HEK293 (cell line): Measurements from ENCODE around the gene LARGE1.

Experiments
- CTCF ChIA-PET: fragments of 350-600 bp; formaldehyde crosslinking; extraction: SDS; loops from one replicate; lab custom pipeline; 2021; ENCODE audit warnings: antibody characterized with exemption; lab: Yijun Ruan, JAX
- POLR2A ChIA-PET: fragments of 300-600 bp; formaldehyde crosslinking; extraction: SDS; loops from one replicate; lab custom pipeline; 2020; ENCODE audit warnings: antibody characterized with exemption, inconsistent platforms; lab: Yijun Ruan, JAX
- H3K27ac ChIP-seq: fragments of 200-500 bp; sonication (Bioruptor generic); 2 replicates; pipeline ENCODE4 v1.5.1; 2014; ENCODE audit warnings: low read depth, low read length, control low read depth, inconsistent platforms; ENCODE audit errors: extremely low read depth
- H3K36me3 ChIP-seq, 2 experiments: fragments of 200-500 bp in 1 of 2; sonication (Bioruptor generic) in 1 of 2; 1 replicate in 1 of 2; 2 replicates in 1 of 2; pipeline ENCODE4 v1.5.1; 2014 to 2017; ENCODE audit warnings: inconsistent platforms in 2 of 2, low read length in 2 of 2; ENCODE audit not compliant: control insufficient read depth in 2 of 2, insufficient read depth in 1 of 2
- H3K4me1 ChIP-seq: fragments of 200-500 bp; sonication (Bioruptor generic); 2 replicates; pipeline ENCODE4 v1.5.1; 2014; ENCODE audit warnings: mild to moderate bottlenecking, low read length, inconsistent platforms; ENCODE audit not compliant: control insufficient read depth, insufficient read depth
- H3K4me3 ChIP-seq: 2 replicates; pipeline ENCODE4 v1.5.1; 2011; ENCODE audit warnings: low read depth, mild to moderate bottlenecking, control low read depth, low read length, moderate library complexity
- H3K9me3 ChIP-seq: fragments of 200-500 bp; sonication (Bioruptor generic); 2 replicates; pipeline ENCODE4 v1.5.1; 2014; ENCODE audit warnings: low read depth, low read length, inconsistent platforms; ENCODE audit not compliant: control insufficient read depth, insufficient read depth
- BCL11B ChIP-seq: fragments of 450-650 bp; formaldehyde crosslinking; IDR thresholded peaks from 2 replicates; pipeline ENCODE4 v1.5.1; 2016; ENCODE audit warnings: low read depth, missing biosample characterization, missing genetic modification characterization
- GLI2 ChIP-seq: fragments of 450-650 bp; formaldehyde crosslinking; IDR thresholded peaks from 2 replicates; pipeline ENCODE4; 2017; ENCODE audit warnings: missing biosample characterization, missing genetic modification characterization, low read depth, borderline replicate concordance
- KLF16 ChIP-seq: fragments of 450-650 bp; formaldehyde crosslinking; IDR thresholded peaks from 2 replicates; pipeline ENCODE4 v1.5.1; 2017; ENCODE audit warnings: missing biosample characterization, missing genetic modification characterization
- KLF9 ChIP-seq: fragments of 450-650 bp; formaldehyde crosslinking; IDR thresholded peaks from 2 replicates; pipeline ENCODE4 v1.5.1; 2016; ENCODE audit warnings: missing biosample characterization, missing genetic modification characterization, low read depth
- MYNN ChIP-seq: fragments of 450-650 bp; formaldehyde crosslinking; IDR thresholded peaks from 2 replicates; pipeline ENCODE4 v1.5.1; 2016; ENCODE audit warnings: missing biosample characterization, missing genetic modification characterization, borderline replicate concordance
- ZFHX2 ChIP-seq: fragments of 450-650 bp; formaldehyde crosslinking; conservative IDR thresholded peaks from 2 replicates; pipeline ENCODE4 v1.5.1; 2016; ENCODE audit warnings: missing biosample characterization, missing genetic modification characterization
- ZNF335 ChIP-seq: fragments of 450-650 bp; formaldehyde crosslinking; conservative IDR thresholded peaks from 2 replicates; pipeline ENCODE4 v1.5.1; 2016; ENCODE audit warnings: missing biosample characterization, missing genetic modification characterization
- ZNF394 ChIP-seq: fragments of 450-650 bp; formaldehyde crosslinking; IDR thresholded peaks from 2 replicates; pipeline ENCODE4 v1.5.1; 2016; ENCODE audit warnings: missing biosample characterization, missing genetic modification characterization, mild to moderate bottlenecking, moderate library complexity, borderline replicate concordance
- ZNF416 ChIP-seq: fragments of 450-650 bp; formaldehyde crosslinking; IDR thresholded peaks from 2 replicates; pipeline ENCODE4 v1.5.1; 2016; ENCODE audit warnings: missing biosample characterization, missing genetic modification characterization
- ZNF544 ChIP-seq: fragments of 450-650 bp; formaldehyde crosslinking; IDR thresholded peaks from 2 replicates; pipeline ENCODE4 v1.5.0; 2017; ENCODE audit warnings: missing biosample characterization, missing genetic modification characterization
- ZNF658 ChIP-seq: fragments of 450-650 bp; formaldehyde crosslinking; IDR thresholded peaks from 2 replicates; pipeline ENCODE4; 2016; ENCODE audit warnings: missing biosample characterization, missing genetic modification characterization
- ZNF664 ChIP-seq: fragments of 450-650 bp; formaldehyde crosslinking; IDR thresholded peaks from 2 replicates; pipeline ENCODE4 v1.5.1; 2016; ENCODE audit warnings: missing biosample characterization, missing genetic modification characterization
- ZNF707 ChIP-seq: fragments of 450-650 bp; formaldehyde crosslinking; IDR thresholded peaks from 2 replicates; pipeline ENCODE4 v1.5.1; 2016; ENCODE audit warnings: missing biosample characterization, missing genetic modification characterization
- ZNF747 ChIP-seq: fragments of 450-650 bp; formaldehyde crosslinking; IDR thresholded peaks from 2 replicates; pipeline ENCODE4 v1.5.1; 2016; ENCODE audit warnings: missing biosample characterization, missing genetic modification characterization
- ZNF791 ChIP-seq: fragments of 450-650 bp; formaldehyde crosslinking; IDR thresholded peaks from 2 replicates; pipeline ENCODE4 v1.5.1; 2016; ENCODE audit warnings: missing biosample characterization, missing genetic modification characterization
- ZNF830 ChIP-seq: fragments of 450-650 bp; IDR thresholded peaks from 2 replicates; pipeline ENCODE4 v1.5.0; 2018; ENCODE audit warnings: missing biosample characterization, missing genetic modification characterization, low read depth, mild to moderate bottlenecking, moderate library complexity
- TF ChIP-seq, protein P1 (sequence below): fragments of 450-650 bp; formaldehyde crosslinking; conservative IDR thresholded peaks from 2 replicates; pipeline ENCODE4 v1.5.1; 2016; ENCODE audit warnings: low read depth, missing biosample characterization, missing genetic modification characterization
- TF ChIP-seq, protein P2 (sequence below): fragments of 450-650 bp; formaldehyde crosslinking; IDR thresholded peaks from 2 replicates; pipeline ENCODE4 v1.5.1; 2016; ENCODE audit warnings: missing biosample characterization, missing genetic modification characterization
- TF ChIP-seq, protein P3 (sequence below): fragments of 450-650 bp; formaldehyde crosslinking; IDR thresholded peaks from 2 replicates; pipeline ENCODE4 v1.5.1; 2016; ENCODE audit warnings: missing biosample characterization, missing genetic modification characterization
- TF ChIP-seq, protein P4 (sequence below): fragments of 450-650 bp; formaldehyde crosslinking; IDR thresholded peaks from 2 replicates; pipeline ENCODE4 v1.5.1; 2017; ENCODE audit warnings: missing biosample characterization, missing genetic modification characterization

Gene LARGE1

DNA sequence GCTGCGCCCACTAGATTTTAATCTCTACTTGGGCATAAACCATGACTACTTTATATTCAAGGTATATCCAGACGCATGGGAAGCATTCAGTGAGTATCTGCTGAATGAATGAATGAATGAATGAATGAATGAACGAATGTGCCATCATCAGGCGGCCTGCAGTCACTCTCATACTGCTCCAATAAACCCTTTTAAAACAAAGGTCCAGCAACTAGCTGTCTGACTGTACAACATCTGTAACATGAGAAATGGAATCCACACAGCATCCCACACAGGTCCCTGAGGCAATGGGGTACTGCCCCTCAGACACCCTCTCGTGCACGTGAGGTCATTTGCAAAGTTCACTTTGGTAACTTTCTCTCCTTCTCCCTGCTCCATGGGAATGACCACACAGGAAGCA lies 147.5 kb downstream of the LARGE1 start (continued):
- TF ChIP-seq, protein P1, sequence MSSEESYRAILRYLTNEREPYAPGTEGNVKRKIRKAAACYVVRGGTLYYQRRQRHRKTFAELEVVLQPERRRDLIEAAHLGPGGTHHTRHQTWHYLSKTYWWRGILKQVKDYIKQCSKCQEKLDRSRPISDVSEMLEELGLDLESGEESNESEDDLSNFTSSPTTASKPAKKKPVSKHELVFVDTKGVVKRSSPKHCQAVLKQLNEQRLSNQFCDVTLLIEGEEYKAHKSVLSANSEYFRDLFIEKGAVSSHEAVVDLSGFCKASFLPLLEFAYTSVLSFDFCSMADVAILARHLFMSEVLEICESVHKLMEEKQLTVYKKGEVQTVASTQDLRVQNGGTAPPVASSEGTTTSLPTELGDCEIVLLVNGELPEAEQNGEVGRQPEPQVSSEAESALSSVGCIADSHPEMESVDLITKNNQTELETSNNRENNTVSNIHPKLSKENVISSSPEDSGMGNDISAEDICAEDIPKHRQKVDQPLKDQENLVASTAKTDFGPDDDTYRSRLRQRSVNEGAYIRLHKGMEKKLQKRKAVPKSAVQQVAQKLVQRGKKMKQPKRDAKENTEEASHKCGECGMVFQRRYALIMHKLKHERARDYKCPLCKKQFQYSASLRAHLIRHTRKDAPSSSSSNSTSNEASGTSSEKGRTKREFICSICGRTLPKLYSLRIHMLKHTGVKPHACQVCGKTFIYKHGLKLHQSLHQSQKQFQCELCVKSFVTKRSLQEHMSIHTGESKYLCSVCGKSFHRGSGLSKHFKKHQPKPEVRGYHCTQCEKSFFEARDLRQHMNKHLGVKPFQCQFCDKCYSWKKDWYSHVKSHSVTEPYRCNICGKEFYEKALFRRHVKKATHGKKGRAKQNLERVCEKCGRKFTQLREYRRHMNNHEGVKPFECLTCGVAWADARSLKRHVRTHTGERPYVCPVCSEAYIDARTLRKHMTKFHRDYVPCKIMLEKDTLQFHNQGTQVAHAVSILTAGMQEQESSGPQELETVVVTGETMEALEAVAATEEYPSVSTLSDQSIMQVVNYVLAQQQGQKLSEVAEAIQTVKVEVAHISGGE (tag by site-specific recombination), result no peak
- TF ChIP-seq, protein P2, sequence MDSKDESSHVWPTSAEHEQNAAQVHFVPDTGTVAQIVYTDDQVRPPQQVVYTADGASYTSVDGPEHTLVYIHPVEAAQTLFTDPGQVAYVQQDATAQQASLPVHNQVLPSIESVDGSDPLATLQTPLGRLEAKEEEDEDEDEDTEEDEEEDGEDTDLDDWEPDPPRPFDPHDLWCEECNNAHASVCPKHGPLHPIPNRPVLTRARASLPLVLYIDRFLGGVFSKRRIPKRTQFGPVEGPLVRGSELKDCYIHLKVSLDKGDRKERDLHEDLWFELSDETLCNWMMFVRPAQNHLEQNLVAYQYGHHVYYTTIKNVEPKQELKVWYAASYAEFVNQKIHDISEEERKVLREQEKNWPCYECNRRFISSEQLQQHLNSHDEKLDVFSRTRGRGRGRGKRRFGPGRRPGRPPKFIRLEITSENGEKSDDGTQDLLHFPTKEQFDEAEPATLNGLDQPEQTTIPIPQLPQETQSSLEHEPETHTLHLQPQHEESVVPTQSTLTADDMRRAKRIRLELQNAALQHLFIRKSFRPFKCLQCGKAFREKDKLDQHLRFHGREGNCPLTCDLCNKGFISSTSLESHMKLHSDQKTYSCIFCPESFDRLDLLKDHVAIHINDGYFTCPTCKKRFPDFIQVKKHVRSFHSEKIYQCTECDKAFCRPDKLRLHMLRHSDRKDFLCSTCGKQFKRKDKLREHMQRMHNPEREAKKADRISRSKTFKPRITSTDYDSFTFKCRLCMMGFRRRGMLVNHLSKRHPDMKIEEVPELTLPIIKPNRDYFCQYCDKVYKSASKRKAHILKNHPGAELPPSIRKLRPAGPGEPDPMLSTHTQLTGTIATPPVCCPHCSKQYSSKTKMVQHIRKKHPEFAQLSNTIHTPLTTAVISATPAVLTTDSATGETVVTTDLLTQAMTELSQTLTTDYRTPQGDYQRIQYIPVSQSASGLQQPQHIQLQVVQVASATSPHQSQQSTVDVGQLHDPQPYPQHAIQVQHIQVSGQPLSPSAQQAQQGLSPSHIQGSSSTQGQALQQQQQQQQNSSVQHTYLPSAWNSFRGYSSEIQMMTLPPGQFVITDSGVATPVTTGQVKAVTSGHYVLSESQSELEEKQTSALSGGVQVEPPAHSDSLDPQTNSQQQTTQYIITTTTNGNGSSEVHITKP (tag by site-specific recombination), result no peak
- TF ChIP-seq GLI2 (tag by site-specific recombination) (no peak), KLF16 (tag by site-specific recombination) (no peak)

DNA sequence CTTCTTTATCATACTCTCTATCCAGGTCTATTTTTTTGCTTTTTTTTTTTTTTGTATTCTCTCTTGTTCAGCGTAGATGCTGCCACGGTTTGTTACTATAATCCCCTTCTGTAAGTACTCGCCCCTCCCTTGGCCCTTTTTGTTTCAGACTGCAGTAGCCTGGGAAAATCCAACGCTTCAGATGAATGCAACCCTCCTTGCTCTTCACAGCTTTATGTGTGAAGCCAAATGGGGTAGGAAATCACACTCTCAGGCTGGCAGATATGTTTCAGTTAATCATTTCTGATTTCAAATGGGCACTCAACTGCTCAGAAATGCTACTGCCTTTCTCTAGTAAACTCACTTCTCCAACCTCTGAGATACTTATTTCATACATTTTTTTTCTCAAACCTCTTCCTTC lies 149.1 kb downstream of the LARGE1 start:
- TF ChIP-seq BCL11B (no peak), ZNF544 (tag by site-specific recombination) (no peak), ZFHX2 (tag by site-specific recombination) (no peak), ZNF416 (tag by site-specific recombination) (no peak), KLF9 (tag by site-specific recombination) (no peak), ZNF707 (tag by site-specific recombination) (no peak), ZNF664 (tag by site-specific recombination) (no peak)
- TF ChIP-seq, all 188 proteins: peak for 0
- ChIA-PET CTCF (interaction anchor here (0.6 to 0.9 kb wide), 2 partner anchors 335 to 569 kb away, joined by 3 read pairs; no protein-coding TSS in a partner anchor), POLR2A (no interaction called here)
- no peaks in the 10 kb centered on the region for H3K4me1 ChIP-seq
- no peak overlapping the region for H3K27ac ChIP-seq
- H3K4me3 ChIP-seq, result no peak overlapping the region
- H3K9me3 ChIP-seq, result no peaks in the 10 kb centered on the region
- no peaks in the 10 kb centered on the region for H3K36me3 ChIP-seq

DNA sequence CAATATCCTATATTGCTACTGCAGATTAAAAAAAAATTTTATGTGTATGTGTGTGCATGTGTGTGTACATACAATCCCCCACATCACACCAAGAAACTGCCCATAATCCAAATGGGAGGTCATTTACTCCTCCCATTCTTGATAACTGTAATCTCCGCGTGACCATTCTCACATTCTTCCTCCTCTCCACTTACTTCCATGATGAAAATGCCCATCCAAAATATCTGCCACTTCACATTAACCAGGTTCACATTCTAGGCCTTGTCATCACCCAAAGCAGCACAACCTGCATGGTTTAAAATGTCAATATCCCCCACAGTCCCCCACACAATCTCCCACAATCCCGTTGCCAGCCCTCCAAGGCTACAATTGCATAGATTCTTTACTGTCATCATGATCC lies 149.6 kb downstream of the LARGE1 start:
- ChIA-PET POLR2A (no interaction called here), CTCF (interaction anchor here (0.9 kb wide), 1 partner anchor 335 kb away, joined by 3 read pairs; no protein-coding TSS in a partner anchor)
- Histone ChIP-seq H3K9me3 (no peaks in the 10 kb centered on the region), H3K27ac (no peak overlapping the region), H3K4me1 (no peaks in the 10 kb centered on the region), H3K4me3 (no peak overlapping the region), H3K36me3 (no peaks in the 10 kb centered on the region)
- no peak for TF ChIP-seq ZNF747
- no peak for TF ChIP-seq ZNF394 (tag by site-specific recombination)
- TF ChIP-seq ZNF335 (tag by site-specific recombination), result no peak
- TF ChIP-seq MYNN (tag by site-specific recombination), result no peak
- no peak for TF ChIP-seq ZNF658 (tag by site-specific recombination)
- TF ChIP-seq ZNF791 (tag by site-specific recombination), result no peak
- TF ChIP-seq ZNF830, result no peak
- TF ChIP-seq, protein P3, sequence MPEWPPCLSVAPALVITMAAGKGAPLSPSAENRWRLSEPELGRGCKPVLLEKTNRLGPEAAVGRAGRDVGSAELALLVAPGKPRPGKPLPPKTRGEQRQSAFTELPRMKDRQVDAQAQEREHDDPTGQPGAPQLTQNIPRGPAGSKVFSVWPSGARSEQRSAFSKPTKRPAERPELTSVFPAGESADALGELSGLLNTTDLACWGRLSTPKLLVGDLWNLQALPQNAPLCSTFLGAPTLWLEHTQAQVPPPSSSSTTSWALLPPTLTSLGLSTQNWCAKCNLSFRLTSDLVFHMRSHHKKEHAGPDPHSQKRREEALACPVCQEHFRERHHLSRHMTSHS (tag by site-specific recombination), result no peak
- TF ChIP-seq, protein P4, sequence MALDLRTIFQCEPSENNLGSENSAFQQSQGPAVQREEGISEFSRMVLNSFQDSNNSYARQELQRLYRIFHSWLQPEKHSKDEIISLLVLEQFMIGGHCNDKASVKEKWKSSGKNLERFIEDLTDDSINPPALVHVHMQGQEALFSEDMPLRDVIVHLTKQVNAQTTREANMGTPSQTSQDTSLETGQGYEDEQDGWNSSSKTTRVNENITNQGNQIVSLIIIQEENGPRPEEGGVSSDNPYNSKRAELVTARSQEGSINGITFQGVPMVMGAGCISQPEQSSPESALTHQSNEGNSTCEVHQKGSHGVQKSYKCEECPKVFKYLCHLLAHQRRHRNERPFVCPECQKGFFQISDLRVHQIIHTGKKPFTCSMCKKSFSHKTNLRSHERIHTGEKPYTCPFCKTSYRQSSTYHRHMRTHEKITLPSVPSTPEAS (tag by site-specific recombination), result no peak
